Natural killer cell treated with Interleukin-12 subunit alpha and Interleukin-12 subunit beta and Interleukin-15 and Interleukin-18, amount 100 ng/mL, for 72 hours (primary cell): ENCODE data around the gene COL5A2. TPM values are rescaled to one million over a fixed set of nuclear protein-coding genes. Genes with fewer than 3 reads are reported as not detected.

Experiments
- ATAC-seq, 2 donors: fragments of 150-1000 bp; cut with Tn5 transposase in 1 of 2; sonication (Bioruptor Pico), chemical (Tn5 transposase) in 1 of 2; 2 replicates each; pipeline ENCODE4 v1.10.0; 2021
- DNase-seq: peaks from one replicate; pipeline ENCODE4 v3.0.0; 2022; ENCODE audit warnings: low spot score
- H3K27ac Mint-ChIP-seq, 2 donors: 1 replicate in 1 of 2; 2 replicates in 1 of 2; pipeline ENCODE4 v1.8.0; 2022; ENCODE audit warnings: mixed read lengths in 2 of 2, mild to moderate bottlenecking in 1 of 2, moderate library complexity in 1 of 2
- H3K27me3 Mint-ChIP-seq, 2 donors: 1 replicate in 1 of 2; 2 replicates in 1 of 2; pipeline ENCODE4 v1.8.0; 2022; ENCODE audit warnings: mixed read lengths in 2 of 2
- H3K36me3 Mint-ChIP-seq: one replicate; pipeline ENCODE4 v1.8.0; 2022; ENCODE audit warnings: mixed read lengths
- H3K4me1 Mint-ChIP-seq, 2 donors: 1 replicate in 1 of 2; 2 replicates in 1 of 2; pipeline ENCODE4 v1.8.0; 2022; ENCODE audit warnings: low read depth in 2 of 2, mixed read lengths in 2 of 2, mild to moderate bottlenecking in 1 of 2
- H3K4me3 Mint-ChIP-seq: one replicate; pipeline ENCODE4 v1.8.0; 2022; ENCODE audit warnings: mixed read lengths
- H3K9me3 Mint-ChIP-seq: 2 replicates; pipeline ENCODE4 v1.8.0; 2022; ENCODE audit warnings: mixed read lengths
- total RNA-seq, 2 donors: library from RNA; stranded (reverse); gene quantifications; one replicate each; pipeline ENCODE4 v1.2.3, GENCODE V29; 2022

COL5A2 gene
- total RNA-seq, 2 donors from 2014 or later, result 0.14 to 0.53 TPM

DNA sequence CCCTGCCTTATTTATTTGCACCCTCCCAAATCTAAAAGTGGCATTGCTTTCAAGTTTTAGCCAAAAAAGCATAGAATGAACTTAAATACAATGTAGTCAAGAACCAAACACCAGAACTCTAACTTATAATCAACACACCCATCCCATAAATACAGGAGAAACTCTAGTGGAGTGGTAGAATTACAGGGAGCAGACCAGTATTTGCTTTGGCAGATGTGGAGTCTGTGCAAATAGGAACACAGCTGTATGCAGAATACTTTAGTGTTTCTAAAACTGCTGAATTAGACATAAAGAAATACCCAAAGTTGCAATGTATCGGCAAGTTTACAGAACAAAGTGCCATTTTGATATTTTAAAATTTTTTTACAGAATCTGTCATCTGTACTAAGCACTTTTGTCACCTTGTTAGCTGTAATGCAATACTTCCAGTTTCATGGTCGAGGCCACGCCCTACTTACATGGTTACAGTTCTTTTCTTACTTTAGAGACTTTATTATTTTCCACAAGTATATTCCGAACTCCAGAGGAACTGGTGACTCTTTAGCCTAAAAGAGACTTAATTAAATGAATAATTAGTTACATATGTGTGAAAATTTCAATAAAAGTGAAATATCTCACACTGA lies 23.7 kb upstream of the COL5A2 start:
- H3K36me3 Mint-ChIP-seq, result no peaks in the 10 kb centered on the region
- peaks cover 5% of the 10 kb centered on the region for H3K9me3 Mint-ChIP-seq

DNA sequence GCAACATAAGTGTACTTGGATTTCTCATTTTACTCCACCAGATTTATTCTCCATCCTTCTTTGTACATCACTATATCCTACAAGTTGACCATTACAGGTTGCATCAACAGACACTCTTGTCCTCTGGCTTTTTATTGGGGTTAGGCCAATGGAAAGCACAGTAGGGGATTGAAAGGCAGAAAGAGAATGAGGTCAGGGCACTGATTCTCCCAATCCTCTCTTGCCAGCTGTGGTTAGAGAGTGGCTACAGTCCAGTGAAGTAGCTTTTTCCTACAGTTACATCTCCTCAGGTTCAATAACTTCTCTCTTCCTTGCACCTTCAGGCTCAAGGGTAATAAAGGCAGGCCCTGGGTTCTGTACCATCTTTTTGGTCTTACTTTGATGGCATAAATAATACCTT lies 20.2 kb upstream of the COL5A2 start:
- ATAC-seq (no peak), DNase-seq (no peak)
- H3K27me3 Mint-ChIP-seq, result no peaks in the 10 kb centered on the region
- H3K27ac Mint-ChIP-seq, result no peak overlapping the region
- peaks cover 10% of the 10 kb centered on the region for H3K36me3 Mint-ChIP-seq
- no peak overlapping the region for H3K4me3 Mint-ChIP-seq
- no peaks in the 10 kb centered on the region for H3K4me1 Mint-ChIP-seq
- peaks cover 9% of the 10 kb centered on the region for H3K9me3 Mint-ChIP-seq

More for the DNA sequence above, 23.7 kb upstream of the COL5A2 start:
- DNase-seq (no peak), ATAC-seq (no peak)
- Mint-ChIP-seq H3K4me3 (no peak overlapping the region), H3K27ac (no peak overlapping the region), H3K27me3 (peaks cover 0 to 2% of the 10 kb centered on the region in 2 donors), H3K4me1 (no peaks in the 10 kb centered on the region)

DNA sequence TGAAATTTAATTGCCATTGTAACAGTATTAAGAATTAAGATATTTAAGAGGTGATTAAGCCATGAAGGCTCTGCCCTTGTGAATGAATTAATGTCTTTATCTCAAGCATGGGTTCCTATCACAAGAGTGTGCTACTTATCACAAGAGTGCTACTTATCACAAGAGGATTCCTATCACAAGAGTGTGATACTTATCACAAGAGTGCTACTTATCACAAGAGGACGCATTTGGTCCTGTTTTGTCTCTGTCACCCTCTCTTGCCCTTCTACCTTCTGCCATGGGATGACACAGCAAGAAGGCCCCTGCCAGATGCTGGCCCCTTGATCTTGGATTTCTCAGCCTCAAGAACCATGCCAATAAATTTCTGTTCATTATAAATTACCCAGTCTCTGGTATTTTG lies 13.2 kb upstream of the COL5A2 start:
- ATAC-seq, result no peak
- Mint-ChIP-seq H3K27me3 (no peaks in the 10 kb centered on the region), H3K9me3 (peaks cover 14% of the 10 kb centered on the region), H3K4me3 (no peak overlapping the region), H3K4me1 (no peaks in the 10 kb centered on the region), H3K36me3 (peaks cover 11% of the 10 kb centered on the region), H3K27ac (no peak overlapping the region)
- no peak for DNase-seq

DNA sequence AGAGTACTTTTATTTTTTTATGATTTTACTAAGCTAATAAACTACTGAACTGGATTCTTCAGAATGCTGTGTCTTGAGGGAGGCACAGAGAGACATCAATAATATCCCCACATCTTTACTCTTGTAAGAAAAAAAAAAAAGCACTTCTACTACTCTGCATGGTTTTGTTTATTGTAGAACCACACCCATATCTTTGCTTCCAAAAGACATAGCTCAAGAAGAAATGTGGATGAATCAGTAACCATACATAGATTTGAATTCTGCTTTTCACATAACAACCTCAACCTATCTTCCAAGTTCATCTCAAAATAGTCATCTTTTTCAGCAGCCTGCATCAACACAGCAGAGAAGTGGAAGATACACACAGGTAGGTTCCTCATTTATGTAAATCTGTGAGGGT lies 12.2 kb upstream of the COL5A2 start:
- Mint-ChIP-seq H3K27me3 (no peaks in the 10 kb centered on the region), H3K9me3 (peaks cover 11% of the 10 kb centered on the region), H3K27ac (no peak overlapping the region), H3K4me1 (no peaks in the 10 kb centered on the region), H3K36me3 (peaks cover 9% of the 10 kb centered on the region), H3K4me3 (no peak overlapping the region)
- no peak for ATAC-seq
- DNase-seq, result no peak

DNA sequence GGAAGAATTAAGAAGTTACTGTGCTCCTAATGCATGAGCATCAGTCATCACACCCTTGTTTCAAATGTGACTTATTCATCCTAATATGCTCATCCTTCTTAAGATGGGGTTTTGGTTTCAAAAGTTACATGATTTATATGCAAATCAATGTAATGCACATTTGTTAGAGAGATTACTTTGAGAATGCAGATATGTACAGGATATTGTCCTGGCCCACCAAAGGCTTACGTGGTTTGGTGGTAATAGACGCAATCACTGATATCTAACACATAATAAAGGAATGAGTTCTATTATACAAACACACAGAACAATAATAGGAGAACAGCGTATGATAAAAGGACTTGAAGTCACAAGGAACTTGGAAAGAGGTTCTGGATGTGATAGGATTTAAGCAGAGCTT lies 11.1 kb upstream of the COL5A2 start:
- Mint-ChIP-seq H3K4me1 (no peaks in the 10 kb centered on the region), H3K4me3 (no peak overlapping the region), H3K27ac (no peak overlapping the region), H3K36me3 (peaks cover 4% of the 10 kb centered on the region), H3K9me3 (peaks cover 11% of the 10 kb centered on the region), H3K27me3 (no peaks in the 10 kb centered on the region)
- DNase-seq (no peak), ATAC-seq (no peak)

DNA sequence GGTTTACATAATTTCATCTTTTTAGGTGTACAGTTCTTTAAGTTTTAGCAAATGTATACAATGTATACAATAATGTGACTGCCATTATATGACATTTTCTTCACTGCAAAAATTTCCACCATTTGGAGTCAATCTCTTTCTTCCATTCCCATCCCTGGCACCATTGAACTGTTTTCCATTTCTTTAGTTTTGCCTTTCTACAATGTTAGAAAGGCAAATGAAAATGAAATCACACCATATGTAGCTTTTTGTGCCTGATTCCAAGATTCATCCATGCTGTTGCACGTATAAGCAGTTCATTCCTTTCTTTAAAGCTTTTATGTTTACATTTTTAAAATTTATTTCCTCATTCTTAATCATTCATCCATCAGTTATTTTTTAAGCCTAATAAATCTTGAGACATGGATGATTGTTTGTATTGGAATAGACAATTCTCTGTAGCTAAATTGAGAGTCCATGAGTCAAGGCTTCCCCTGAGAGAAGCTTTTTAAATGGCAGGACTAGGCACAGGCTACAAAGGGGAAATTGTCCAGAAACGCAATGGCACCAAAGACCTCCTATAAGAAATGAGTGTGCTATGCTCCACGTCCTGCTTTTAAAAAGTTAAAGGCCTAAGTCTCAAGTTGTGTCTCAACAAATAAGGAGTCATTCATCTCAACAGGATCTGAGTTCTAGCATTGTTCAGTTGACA lies 8.7 kb upstream of the COL5A2 start:
- Mint-ChIP-seq H3K27me3 (no peaks in the 10 kb centered on the region), H3K9me3 (peaks cover 6% of the 10 kb centered on the region), H3K36me3 (no peaks in the 10 kb centered on the region), H3K4me3 (no peak overlapping the region), H3K27ac (no peak overlapping the region), H3K4me1 (no peaks in the 10 kb centered on the region)
- ATAC-seq (no peak), DNase-seq (no peak)

DNA sequence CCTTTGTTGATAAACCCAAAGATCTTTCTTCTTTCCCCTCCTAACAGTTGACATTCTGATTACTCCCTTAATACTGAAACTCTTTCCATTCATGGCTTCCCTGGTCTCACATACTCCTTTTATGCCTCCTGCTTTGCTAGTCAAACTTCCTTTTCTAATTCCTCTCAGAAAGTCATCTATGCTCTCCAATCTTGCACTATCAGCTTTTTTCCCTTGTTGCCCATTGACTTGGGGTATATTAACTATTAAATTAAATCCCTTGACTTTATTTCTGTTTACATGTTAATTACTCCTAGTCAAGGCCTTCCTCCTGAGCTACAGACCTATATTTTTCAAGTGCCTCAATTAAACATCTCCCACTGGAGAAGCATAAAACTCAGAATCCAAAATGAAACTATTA lies 3.6 kb upstream of the COL5A2 start:
- Mint-ChIP-seq H3K4me1 (no peaks in the 10 kb centered on the region), H3K27me3 (peaks cover 7 to 11% of the 10 kb centered on the region in 2 donors)
- ATAC-seq, result no peak

DNA sequence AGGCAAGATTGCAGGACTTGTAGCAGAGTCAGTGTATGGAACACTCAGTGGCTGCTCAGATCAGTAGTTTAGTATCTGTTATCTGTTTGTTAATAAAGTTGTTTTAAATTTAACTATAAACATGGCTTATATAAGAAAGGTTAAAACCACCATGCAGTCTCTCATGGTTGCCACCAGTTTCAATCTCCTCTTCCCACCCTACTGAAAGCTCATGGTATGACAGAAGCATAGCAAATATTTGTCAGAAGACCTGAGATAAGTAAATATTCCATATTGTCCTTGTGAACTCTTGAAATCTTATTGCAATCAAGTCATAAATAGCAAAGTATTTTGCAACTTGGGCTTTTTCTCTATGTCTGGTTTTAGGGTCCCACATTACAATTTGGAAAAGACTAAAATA lies 2.1 kb upstream of the COL5A2 start:
- Mint-ChIP-seq H3K4me1 (no peaks in the 10 kb centered on the region), H3K36me3 (peaks cover 6% of the 10 kb centered on the region), H3K27ac (no peak overlapping the region), H3K27me3 (peaks cover 7 to 11% of the 10 kb centered on the region in 2 donors), H3K4me3 (no peak overlapping the region), H3K9me3 (peaks cover under 1% of the 10 kb centered on the region)
- DNase-seq (no peak), ATAC-seq (no peak)

More for the DNA sequence above, 3.6 kb upstream of the COL5A2 start:
- H3K27ac Mint-ChIP-seq, result no peak overlapping the region
- no peaks in the 10 kb centered on the region for H3K9me3 Mint-ChIP-seq
- no peak for DNase-seq
- no peak overlapping the region for H3K4me3 Mint-ChIP-seq
- peaks cover 6% of the 10 kb centered on the region for H3K36me3 Mint-ChIP-seq

DNA sequence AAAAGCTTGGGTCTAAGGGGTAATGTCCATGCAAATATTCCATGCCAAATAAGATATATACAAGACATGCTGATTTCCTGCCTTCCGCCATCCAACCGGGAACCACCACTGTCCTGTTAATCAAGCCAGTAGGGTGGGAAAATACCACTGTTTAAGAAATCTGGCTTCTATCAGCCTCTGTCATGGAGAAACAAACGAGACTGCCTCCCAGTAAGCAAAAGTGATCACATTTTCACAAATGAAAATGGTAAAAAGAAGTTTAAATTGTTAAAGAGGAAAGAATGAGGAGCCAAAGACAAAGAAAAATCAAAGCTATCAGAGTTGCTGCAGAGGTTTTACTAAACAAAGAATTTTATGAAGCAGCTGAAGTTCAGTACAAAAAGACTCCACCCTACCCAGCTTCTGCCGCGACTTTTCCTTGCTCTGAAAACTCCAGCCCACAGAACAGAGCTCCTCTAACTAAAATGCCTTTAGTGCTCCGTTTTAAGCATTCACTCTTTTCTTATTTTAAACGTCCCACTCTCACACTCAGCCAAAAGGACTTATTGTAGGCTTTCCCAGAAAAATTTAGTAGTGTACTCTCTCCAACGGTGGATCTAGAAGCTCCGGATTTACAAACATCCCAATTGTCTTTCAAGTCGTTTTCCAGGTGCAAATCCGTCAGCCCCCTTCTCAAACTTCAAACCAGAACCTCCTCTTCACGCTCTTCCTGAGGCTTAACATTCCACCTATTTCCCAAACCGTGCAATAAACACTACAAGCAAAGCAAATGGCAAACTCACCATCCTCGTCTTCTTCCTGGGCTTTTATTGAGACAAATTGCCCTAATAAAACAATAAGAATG lies 613 bp downstream of the COL5A2 start:
- peaks cover 4% of the 10 kb centered on the region for H3K9me3 Mint-ChIP-seq
- DNase-seq (no peak), ATAC-seq (no peak)
- peaks cover 7 to 11% of the 10 kb centered on the region in 2 donors for H3K27me3 Mint-ChIP-seq
- H3K4me3 Mint-ChIP-seq, result no peak overlapping the region
- peaks cover 6% of the 10 kb centered on the region for H3K36me3 Mint-ChIP-seq
- no peak overlapping the region for H3K27ac Mint-ChIP-seq
- no peaks in the 10 kb centered on the region for H3K4me1 Mint-ChIP-seq

DNA sequence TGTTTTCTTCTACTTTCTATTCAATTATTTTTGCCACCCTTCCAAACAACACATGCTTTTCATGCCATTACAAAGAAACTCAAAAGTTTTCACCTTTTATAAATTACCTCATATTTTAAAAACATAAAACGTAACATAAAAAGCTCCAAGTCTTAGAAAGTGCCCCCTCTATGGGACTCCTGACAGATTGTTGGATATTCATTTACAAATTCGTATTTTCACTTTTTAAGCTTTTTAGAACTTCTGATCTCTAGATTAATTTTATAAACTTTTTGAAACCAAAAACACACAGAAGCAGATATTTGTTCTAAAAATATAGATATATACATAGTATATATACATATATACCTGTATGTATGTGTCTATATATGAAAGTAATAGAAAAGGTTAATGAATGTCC lies 1.5 kb downstream of the COL5A2 start:
- ATAC-seq (no peak), DNase-seq (no peak)
- H3K4me3 Mint-ChIP-seq, result no peak overlapping the region
- peaks cover 7 to 11% of the 10 kb centered on the region in 2 donors for H3K27me3 Mint-ChIP-seq
- peaks cover 6% of the 10 kb centered on the region for H3K36me3 Mint-ChIP-seq
- H3K4me1 Mint-ChIP-seq, result no peaks in the 10 kb centered on the region
- no peak overlapping the region for H3K27ac Mint-ChIP-seq
- peaks cover 4% of the 10 kb centered on the region for H3K9me3 Mint-ChIP-seq

DNA sequence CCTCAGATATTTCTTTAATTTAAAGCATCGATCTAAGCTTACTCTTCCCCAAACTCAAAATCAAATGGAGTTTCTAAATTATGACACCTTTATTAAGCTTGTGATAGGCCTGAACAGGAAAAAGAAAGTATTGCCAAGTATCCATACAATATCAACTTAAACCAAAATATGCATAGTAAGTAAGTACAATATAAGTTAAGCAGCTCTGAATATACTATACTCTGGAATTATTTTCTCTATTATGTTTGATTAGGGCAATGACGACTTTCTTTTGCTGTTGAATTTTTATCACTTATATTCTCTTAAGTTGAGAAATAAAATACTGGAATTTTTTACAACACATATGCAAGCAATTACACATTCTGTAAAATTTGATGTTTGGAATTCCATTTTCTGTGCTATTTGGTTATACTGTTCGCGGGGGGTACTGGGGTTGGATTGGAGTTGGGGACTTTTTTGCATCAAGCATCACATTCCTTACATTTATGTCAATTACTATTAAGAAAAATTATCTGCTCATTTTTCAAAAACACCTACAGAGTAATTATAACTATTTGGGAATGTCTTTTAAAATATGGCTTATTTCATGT lies 2.2 kb downstream of the COL5A2 start:
- Mint-ChIP-seq H3K27ac (no peak overlapping the region), H3K4me1 (no peaks in the 10 kb centered on the region), H3K27me3 (peaks cover 7 to 11% of the 10 kb centered on the region in 2 donors), H3K36me3 (peaks cover 6% of the 10 kb centered on the region), H3K9me3 (peaks cover 4% of the 10 kb centered on the region), H3K4me3 (no peak overlapping the region)
- DNase-seq, result no peak
- no peak for ATAC-seq

DNA sequence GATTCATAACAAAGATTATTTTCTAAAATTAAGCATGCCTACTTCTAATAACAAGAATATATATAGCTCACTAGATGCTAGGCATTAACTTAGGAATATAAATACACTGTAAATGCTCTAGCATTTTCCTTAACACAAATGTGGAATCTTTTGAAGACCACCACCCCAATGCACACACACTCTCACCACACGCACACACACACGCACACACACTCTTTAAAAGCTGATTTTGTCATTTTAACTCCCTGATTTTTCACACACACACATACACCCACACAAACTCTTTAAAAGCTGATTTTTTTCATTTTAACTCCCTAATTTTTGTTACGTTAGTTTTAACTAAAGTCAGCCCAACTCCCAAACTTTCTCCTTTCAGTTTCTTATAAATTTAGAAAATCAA lies 3.0 kb downstream of the COL5A2 start:
- Mint-ChIP-seq H3K4me3 (no peak overlapping the region), H3K27me3 (peaks cover 7 to 11% of the 10 kb centered on the region in 2 donors), H3K4me1 (no peaks in the 10 kb centered on the region), H3K27ac (no peak overlapping the region), H3K9me3 (peaks cover 4% of the 10 kb centered on the region), H3K36me3 (peaks cover 6% of the 10 kb centered on the region)
- ATAC-seq, result no peak
- DNase-seq, result no peak

DNA sequence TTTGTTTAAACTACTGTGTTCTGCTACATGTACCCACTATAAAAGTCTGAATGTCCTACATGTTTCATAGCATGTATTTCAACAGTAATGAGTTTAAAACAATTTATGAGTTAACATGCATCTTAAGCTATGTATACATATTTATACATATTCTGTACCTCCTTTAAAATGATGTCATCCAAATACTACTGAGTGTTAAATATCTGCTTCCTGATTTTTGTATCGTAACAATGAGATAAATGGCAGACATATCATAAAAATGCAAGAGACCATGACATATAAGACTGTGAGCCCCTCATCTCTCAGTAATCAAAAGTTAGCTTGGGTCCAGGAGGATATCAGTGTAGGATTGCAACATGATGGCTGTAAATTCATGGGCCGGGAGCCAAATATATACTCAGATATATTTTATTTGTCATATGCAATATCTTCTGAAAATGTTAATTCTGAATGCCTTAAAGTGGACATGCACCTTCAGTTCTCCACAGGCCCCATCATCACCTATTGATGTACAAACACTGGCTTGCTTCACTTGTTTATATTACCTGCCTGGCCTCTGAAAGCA lies 3.6 kb downstream of the COL5A2 start:
- ATAC-seq, result no peak
- Mint-ChIP-seq H3K36me3 (peaks cover 6% of the 10 kb centered on the region), H3K4me1 (no peaks in the 10 kb centered on the region), H3K27me3 (peaks cover 7 to 11% of the 10 kb centered on the region in 2 donors), H3K9me3 (peaks cover 4% of the 10 kb centered on the region), H3K4me3 (no peak overlapping the region), H3K27ac (no peak overlapping the region)
- DNase-seq, result no peak
